T-helper 2 cell treated with Interferon-gamma antibody and Interleukin-4, amounts not matched to agents 100 ng/mL and 5 ng/mL, for 36 hours (primary cell): ENCODE measurements around the gene GTSE1. TPM values are rescaled to one million over a fixed set of nuclear protein-coding genes. Genes with fewer than 3 reads are reported as not detected.

Source experiments
- intact Hi-C: fragments of 100-400 bp; cut with micrococcal nuclease; formaldehyde crosslinking; loops from one replicate; pipeline ENCODE4 v1.15.1; 2023
- total RNA-seq: library from RNA; stranded (reverse); gene quantifications from 2 replicates; pipeline ENCODE4 v1.2.3, GENCODE V29; 2022

Gene GTSE1
- total RNA-seq, 1 donor from 2014 or later, result 74.4 TPM

DNA sequence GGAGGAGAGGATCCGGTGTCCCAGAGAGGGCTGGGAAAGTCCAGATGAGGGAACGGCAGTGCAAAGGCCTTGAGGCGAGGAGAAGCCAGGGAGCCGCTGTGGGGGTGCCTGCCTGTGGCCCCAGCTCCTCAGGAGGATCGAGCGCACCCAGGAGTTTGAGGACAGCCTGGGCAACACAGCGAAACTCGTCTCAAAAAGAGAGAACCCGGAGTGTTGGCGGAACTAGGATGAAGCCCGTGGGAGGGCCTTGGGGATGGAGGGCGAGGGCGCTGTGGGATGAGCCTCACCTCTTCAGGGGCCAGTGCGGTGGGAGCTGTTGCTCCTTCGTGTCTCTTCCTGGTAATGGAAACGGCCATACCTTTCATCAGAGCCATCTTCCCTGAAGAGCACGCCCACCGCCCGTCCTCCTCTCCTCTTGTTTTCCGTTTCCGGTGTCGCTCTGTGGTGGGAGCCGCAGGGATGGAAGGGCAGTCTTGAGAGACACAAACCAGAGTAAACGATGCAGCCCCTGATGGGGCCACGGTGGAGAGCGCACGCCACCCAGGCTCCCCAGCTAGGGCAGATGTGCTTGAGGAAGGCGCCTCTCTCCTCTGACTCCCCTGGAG lies 54.6 kb downstream of the GTSE1 start:
- intact Hi-C loops, result no loop called here

DNA sequence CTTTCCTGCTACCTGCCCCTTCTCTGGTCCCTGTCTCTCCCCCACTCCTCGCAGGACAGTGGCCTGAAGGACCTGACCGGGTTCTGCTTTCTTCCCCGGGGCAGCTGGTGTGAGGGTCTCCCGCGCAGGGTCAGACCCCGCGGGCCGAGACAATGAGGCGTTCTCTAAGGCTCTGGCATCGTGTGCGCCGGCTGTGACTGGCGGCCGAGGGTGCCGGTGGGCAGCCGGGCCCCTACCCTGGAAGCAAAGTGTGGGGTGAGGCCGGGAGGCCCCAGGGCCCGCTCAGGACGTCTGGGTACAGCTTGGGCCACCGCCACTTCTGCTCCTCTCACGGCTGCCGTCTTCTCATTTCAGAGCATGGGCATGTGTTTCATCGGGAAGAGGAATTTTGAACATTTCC lies 55.1 kb downstream of the GTSE1 start:
- intact Hi-C loops, result no loop called here

DNA sequence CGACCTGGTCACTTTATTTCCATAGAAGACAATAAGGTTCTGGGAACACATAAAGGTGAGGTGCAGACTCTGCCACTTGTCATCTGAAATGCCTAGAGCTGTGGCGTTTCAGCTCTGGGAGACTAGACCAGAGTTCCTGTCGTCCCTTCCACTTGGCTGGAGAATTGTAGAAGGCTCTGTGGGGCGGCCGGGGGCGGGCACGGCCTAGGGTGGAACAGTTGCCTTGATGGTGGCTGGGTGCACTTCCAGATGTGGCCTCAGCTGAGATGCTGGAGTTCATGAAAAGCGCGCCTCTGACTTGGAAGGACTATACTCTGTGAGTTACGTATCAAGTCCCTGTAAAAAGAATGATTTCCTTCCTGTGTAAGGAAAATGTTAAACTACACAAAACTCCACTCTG lies 55.6 kb downstream of the GTSE1 start:
- intact Hi-C loops, result no loop called here

DNA sequence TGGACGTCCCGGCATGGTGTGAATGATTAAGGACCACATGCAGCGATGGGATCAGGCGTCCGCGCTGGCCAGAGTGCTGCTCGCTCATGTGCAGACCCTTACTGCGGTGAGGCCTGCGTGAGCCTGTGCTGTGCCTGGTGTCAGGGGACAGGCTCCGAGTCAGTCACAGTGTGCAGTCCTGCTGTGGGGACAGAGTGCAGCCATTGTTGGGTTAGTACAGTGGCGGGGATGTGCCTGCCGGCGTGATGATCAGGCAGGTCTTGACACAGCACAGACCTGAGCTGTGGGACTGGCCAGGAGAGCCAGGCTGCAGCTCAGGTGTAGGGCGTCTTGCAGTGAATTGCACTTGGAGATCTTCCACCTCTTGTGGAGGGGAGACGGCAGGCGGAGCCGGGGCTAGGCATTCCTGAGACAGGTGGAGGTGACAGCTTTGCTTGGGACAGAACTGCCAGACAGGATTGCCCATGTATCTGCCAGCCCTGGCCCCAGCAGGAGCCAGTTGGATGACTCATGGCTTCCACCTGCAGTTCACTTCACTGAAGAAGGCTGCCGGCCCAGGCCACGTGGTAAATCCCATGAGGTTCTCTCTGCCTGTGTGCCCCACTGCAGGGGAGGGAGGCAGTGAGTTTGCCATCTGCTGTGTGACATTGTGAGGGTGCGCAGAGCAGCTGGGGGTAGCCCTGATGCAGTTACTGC lies 56.2 kb downstream of the GTSE1 start:
- intact Hi-C loops, result no loop called here

DNA sequence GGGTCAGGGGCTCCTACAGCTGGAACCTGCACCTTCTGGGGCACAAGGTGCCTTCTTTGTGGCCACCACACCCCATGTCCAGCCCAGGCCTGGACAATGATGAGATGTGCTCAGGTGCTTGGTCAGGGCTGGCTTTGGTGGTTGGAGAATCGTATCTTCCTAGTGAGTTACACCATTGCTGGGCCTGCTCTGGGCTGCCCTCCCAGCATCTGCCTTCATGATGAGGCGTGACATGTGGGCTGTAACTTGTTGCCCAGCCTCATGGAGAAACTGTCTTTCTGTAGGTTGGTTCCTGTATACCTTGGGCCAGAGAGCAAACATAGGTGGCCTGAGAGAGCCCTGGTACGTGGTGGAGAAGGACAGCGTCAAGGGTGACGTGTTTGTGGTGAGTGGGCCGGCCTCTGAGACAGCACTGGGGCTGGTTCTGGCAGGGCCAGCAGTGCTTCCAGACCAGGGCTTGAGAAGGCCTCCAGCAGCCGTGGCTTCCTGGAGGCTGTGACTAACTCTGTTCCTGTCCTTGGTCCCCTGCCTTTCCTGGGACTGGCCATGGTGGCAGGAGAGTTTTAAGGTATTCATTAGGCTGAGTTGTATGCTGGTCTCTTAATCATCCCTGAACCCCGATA lies 56.9 kb downstream of the GTSE1 start:
- intact Hi-C loops, result no loop called here

DNA sequence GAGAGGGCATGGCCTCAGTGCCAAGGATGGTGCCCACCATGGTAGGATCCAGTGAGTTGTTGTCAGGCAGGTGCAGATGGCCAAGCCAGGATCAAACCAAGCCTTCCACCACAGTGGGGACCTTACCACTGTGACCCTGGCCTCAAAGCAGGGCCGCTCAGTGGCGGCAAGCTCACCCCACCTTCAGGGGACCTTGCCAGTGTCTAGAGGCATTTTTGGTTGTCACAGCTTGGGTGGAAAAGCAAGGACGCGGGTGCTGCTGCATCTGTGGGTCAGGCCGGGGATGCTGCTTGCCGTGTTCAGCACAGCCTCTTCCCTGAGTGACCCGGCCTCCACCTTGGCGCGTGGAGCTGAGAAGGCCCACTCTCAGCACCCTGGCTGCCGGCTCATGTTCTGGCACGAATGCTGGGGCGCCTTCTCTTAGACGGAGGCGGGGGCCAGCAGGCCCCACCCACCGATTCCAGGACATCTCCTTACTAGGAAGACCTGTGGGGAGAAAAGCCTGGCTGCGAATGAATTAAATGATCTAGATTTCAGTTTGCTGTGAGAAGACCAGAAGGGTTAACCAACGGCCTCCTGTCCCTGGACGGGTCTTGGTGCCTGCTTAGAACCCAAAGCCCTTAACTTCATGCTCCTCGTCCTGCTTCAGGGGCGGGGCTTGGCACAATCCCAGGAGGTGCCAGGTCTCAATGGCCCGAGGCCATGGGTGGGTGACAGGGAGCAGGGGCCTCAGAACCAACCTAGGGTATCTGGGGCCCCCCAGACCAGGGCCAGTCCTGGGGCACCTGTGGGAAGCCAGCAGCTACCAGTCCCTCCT lies 57.7 kb downstream of the GTSE1 start:
- intact Hi-C loops, result no loop called here

DNA sequence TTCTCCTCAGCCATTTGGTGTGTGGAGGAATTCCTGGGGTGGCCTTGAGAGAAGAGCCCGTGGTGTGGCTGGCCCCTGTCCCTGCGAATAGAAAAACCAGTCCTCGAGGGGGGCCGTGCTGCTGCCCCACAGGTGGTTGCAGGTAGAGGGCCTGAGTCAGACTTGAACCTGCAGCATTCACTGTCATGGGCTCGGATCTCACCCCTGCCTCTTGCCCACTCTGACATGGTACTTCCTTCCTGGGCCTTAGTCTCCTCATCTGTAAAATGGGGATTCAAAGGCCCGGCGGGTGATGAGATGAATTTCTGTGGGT lies 58.3 kb downstream of the GTSE1 start:
- intact Hi-C loops, result no loop called here

DNA sequence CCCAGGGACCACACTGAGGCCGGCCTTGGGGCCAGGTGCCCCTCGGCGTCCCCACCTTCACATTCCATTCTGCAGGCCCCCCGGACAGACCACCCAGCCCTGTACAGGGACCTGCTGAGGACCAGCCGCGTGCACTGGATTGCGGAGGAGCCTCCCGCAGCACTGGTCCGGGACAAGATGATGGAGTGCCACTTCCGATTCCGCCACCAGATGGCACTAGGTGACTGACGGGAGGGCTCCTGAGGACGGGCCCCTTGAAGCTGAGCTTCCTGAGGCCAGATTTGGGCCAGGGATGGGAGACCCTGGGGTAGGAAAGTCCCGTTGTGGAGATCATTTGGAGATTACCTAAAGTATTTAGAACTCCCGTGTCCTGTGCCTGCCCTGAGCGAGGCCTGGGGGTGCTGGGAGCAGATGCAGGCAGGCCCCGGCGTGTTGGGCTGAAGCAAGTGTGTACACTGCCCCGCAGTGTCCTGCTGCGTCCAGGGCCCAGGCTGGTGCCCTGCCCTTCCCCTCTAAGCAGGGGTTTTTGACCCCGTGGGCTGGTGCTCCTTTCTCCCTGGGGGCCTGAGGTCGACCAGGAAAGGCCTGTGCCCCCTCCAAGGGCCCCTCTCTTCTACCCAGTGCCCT lies 58.8 kb downstream of the GTSE1 start:
- intact Hi-C loops, result no loop called here

DNA sequence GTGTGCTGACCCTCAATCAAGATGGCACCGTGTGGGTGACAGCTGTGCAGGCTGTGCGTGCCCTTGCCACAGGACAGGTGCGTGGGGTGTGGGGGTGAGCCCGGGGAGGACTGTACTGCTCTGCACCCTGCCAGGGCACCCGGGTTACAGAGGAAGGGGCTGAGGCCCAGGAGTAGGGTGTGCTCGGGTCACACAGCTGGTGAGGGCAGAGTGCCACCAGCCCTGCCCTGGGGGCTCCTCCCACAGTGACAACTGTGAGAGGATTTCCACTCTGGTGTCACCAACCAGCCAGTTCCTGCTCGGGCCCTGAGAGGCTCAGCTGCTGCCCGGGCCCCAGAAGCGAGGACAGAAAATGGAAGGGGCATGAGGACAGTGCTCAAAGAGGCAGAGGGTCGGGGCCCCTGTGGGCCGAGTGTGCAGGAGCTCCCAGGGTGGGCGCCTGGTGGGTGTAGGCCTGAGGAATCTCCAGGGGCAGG lies 59.4 kb downstream of the GTSE1 start:
- intact Hi-C loops, result no loop called here

DNA sequence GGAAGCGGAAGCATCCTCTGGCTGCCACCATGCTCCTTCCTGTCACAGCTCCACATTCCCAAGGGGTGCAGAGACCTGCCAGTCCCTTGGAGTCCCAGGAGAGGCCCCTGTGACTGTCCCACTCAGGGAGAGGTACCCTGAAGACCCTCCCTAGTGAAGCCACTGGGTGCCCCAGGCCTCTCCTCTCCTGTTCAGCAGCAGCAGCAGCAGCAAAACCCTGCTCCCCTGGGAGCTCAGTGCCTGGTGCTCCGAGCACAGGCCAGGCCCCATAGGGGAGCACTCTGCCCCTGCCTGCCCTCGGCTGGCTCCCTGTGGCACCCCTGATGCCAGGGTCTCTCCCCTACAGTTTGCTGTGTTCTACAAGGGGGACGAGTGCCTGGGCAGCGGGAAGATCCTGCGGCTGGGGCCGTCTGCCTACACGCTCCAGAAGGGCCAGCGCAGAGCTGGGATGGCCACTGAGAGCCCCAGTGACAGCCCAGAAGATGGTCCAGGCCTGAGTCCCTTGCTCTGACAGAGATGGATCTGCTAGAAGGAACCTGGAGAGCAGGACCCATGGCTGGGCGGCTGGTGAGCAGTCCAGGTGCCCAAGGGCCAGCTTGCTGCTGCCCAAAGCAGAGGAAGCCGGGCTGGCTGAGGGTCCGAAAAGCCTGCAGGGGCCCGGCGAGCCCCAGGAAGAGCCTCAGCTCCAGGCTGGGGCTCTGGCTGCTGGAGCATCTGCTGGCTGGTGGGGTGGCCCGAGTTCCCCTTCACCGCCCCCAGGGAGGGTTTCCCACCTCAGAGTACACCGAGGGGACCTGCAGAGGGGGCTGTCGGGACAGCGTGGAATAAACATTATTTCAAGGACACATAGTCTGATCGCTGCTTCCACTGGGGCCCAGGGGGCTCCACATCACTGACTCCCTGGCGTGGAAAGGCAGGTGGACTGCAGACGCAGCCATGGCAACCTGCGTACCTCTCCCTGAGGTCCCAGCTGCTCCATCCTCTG lies 60.1 kb downstream of the GTSE1 start:
- intact Hi-C loops, result no loop called here

DNA sequence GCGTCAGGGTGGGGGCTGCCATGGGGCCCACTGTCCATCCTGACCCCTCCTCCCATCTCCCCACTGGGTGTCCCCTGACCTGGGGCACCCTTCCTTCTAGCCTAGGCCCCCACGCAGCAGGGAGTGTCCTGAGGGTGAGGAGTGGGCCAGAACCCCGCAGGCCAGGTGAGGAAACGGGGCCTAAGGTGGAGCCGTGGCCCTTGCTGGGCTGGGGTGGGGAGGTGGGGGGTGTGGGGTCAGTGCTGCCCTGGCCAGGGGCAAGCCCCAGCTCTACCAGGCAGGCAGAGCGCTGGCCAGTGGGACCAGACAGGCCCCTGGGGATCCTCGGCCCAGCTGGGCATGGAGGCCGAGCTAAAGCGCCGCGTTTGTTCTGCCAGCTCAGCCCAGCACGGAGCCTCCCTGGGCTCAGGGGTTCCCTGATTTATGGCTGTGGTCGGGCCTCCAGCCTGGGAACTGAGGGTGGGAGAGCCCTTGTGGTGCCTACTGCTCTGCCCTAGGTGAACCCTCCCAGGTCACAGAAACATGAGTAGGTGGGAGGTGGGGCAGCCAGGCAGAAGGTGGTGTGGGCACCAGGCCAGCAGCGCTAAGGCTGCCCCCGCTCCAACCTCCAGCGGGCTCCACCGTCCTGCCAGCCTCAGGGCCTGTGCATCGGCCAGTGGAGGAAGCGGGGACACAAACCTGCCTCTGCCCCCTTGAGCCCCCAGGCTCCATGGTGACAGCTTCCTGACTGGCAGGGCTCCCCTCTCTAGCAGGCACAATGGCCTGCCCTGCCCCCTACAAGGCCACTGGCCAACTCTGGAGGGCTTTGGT lies 61.2 kb downstream of the GTSE1 start:
- intact Hi-C loops, result no loop called here

DNA sequence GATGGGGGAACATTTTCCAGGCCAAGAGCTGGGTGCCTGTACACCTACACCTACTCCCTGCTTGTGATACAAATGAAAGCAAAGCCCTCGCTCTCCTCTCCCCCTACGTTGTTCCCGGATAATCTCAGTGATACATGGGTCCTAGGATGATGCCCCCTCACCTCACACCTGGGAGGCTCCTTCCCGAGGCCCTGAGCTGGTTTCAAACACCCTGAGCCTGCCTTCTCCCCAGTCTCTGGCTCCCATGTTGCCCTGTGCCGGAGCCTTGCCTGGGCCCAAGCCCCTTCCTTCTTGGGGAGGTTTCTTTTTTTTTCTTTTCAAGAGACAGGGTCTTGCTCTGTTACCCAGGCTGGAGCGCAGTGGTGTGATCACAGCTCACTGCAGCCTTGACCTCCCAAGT lies 62.1 kb downstream of the GTSE1 start:
- intact Hi-C loops, result no loop called here

DNA sequence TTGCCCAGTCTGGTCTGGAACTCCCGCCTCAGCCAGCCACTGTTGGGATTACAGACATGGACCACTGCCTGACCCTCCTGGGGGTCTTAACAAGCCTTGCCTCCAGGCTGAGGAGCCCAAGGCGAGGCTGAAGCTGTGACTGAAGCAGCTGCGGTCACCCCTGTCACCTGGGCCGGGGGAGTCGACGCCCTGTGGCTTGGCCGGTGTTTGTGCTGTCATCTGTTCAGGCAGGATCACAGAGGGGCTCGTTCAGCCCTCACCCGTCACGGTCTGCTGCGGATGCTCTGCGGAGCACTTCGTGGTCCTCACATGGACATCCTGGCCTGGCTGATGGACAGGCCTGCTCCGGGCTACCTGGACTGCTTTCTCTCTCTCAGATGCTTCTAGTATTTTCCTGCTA lies 62.7 kb downstream of the GTSE1 start:
- intact Hi-C loops, result no loop called here

DNA sequence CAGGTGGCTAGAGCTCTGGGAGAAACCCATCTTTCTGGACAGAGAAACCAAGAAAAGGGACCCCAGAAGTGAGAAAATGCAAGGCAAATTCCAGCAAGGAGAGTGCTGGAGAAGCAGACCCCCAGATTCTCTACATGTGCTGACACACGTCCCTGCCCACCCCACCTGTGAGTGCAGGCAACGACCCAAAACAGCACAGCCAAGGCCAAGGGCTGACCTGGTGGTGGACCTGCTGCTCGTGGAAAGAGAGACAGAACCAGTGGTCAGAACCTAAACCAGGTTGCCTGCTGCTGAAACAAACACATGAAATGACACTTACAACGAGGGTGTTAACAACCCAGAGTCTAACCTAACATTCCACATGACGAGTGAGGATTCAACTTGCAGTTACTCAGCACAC lies 63.4 kb downstream of the GTSE1 start:
- intact Hi-C loops, result no loop called here

DNA sequence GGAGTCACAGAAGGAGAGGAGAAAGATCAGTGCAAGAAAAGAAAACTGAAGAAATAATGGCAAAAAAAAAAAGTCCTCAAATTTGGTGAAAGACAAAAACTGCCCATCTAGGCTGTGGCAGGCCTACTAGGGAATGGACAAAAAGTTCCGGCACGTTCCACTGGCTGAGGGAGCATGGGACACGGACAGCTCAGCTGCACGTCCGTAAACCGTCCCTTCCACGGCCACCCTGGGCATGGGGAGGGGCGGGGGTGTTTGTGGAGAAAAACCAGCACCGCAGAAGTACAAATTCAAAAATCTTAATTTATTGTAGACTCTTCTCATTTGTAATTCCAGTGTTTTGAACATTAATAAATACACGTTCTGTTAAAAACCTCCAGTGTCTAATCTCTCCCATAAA lies 64.2 kb downstream of the GTSE1 start:
- intact Hi-C loops, result no loop called here

DNA sequence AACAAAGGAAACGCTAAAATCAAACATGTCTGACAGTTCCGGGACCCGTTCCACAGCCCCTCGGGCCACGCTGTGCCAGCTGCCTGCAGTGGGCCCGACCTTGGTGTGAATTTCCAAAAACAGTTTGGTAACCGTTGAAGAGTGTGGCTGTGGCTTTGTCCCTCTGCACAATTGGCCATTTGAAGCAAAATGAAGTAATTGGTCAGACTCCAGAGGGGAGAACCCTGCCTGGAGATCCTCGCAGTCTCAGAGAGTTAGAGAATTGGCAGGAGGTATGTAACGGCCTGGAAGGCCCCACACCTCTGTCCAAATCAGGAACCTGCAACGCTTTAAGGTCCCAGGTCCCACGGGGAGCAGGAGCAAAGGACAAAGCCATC lies 65.1 kb downstream of the GTSE1 start:
- intact Hi-C loops, result no loop called here

DNA sequence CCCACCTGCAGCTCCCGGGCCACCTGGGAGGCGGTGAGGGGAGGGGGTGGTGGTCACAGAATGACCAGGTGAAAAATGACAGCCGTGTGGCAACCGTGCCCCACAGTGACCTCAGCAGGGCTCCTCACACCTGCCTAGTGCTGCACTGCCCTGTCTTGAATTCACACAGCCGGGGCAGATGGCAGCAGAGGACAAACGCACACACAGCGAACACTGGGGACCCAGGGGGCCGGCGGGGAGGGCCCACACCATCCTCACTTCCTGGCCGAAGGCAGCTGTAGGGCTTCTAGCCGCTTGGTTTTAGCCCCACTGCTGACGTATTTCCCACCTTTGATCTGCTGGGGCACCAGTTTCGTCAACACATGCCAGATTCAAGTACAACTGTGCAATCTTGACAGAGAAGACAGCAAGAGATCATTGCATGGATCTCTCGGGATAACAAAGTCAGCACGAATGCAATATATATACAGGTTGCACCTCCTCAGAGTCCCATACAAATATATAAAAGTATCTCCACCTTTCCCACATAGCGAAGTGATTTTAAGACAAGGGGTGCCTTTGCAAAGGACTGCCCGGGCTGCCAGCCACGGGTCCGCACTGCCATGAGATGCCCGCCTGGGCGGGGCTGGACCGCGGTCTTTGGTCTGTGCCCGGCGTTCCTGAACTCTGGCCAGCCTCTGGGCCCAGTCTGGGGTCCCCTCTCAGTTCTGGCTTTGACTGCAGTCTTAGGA lies 65.7 kb downstream of the GTSE1 start:
- intact Hi-C loops, result no loop called here

DNA sequence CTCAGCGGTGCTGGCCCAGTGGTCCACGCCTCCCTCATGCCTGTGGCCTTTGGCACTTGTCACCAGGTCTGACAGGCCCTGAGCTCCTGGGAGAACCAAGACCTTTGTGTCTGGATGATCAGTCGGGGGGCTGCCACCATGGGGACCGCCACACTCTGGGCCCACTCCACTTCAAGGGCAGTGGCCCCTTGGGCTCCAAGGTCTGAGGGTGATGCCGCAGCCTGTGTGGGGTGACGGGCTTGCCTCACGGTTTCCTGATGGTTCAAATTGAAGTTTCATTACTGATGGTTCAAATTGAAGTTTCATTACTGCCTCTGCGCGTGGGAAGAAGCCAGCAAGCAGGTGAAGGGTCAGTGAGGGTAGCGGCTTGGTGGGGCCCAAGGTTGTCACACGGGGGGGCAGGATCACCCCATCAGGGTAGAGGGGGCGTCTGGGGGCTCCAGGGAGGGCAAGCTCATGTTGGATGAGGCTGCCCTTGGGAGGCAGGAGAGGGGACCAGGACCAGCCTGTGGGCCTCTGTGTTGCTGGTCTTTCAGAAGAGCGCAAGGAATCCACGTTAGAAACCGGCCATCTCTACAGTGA lies 66.4 kb downstream of the GTSE1 start:
- intact Hi-C loops, result no loop called here
